Right hindlimb (tissue), 1 donor: Measurements from ENCODE around the gene KRTAP21-1.
"Not testable (repeated sequence)": the region's sequence is repeated elsewhere in the genome, so short reads cannot be mapped to it uniquely, and the experiment has no call there.

Experiments
- DNase-seq: peaks from one replicate; pipeline ENCODE4 v3.0.0-alpha.2; 2018

The KRTAP21-1 gene

GRCh38 chr21:30755328-30755727 is at the start of gene KRTAP21-1:
Gene KRTAP21-1 (minus strand): TSS chr21:30755428. CDS start chr21:30755378, 50 bp downstream.
- DNase-seq: not testable (repeated sequence)

GRCh38 chr21:30800605-30801004 is 45.4 kb upstream of the KRTAP21-1 start:
- no peak for DNase-seq

- DNase-seq: no peak
Measured at GRCh38 chr21:30793581-30794314, 38.5 kb upstream of the KRTAP21-1 start.

GRCh38 chr21:30779249-30779648 is 24.0 kb upstream of the KRTAP21-1 start:
- no peak for DNase-seq

- no peak for DNase-seq
Measured at GRCh38 chr21:30769724-30770431, 14.7 kb upstream of the KRTAP21-1 start.

GRCh38 chr21:30760776-30761175 is 5.5 kb upstream of the KRTAP21-1 start:
- no peak for DNase-seq

GRCh38 chr21:30758306-30758705 is 3.1 kb upstream of the KRTAP21-1 start:
- no peak for DNase-seq

GRCh38 chr21:30747159-30747558 is 8.1 kb downstream of the KRTAP21-1 start, which contains the start of gene KRTAP21-2:
Gene KRTAP21-2 (minus strand): TSS chr21:30747259. CDS start chr21:30747202, 57 bp downstream.
- no peak for DNase-seq

- no peak for DNase-seq
Measured at GRCh38 chr21:30740462-30740861, 14.8 kb downstream of the KRTAP21-1 start.

- no peak for DNase-seq
Measured at GRCh38 chr21:30733026-30733425, 22.2 kb downstream of the KRTAP21-1 start.

- DNase-seq: no peak
Measured at GRCh38 chr21:30726726-30727125, 28.5 kb downstream of the KRTAP21-1 start.

- no peak for DNase-seq
Measured at GRCh38 chr21:30719401-30719800, 35.8 kb downstream of the KRTAP21-1 start.

GRCh38 chr21:30718239-30718909 is 36.9 kb downstream of the KRTAP21-1 start, which contains the start of gene KRTAP21-3:
Gene KRTAP21-3 (minus strand): TSS chr21:30718777. CDS start chr21:30718759, 18 bp downstream.
- no peak for DNase-seq

GRCh38 chr21:30717105-30717504 is 38.1 kb downstream of the KRTAP21-1 start:
- DNase-seq: no peak

- DNase-seq: no peak
Measured at GRCh38 chr21:30714946-30715345, 40.3 kb downstream of the KRTAP21-1 start.

- DNase-seq: no peak
Measured at GRCh38 chr21:30714456-30714855, 40.8 kb downstream of the KRTAP21-1 start.

- DNase-seq: no peak
Measured at GRCh38 chr21:30713766-30714165, 41.5 kb downstream of the KRTAP21-1 start.

GRCh38 chr21:30710499-30710898 is 44.7 kb downstream of the KRTAP21-1 start:
- no peak for DNase-seq

GRCh38 chr21:30707409-30707808 is 47.8 kb downstream of the KRTAP21-1 start:
- DNase-seq: no peak
